Activated CD4-positive, CD25-positive, alpha-beta regulatory T cell treated with anti-CD3 and anti-CD28 coated beads, Interleukin-2, amount 50 U/mL, for 16 hours (primary cell): Measurements from ENCODE around the gene GBE1.

Experiments
- DNase-seq: peaks from one replicate; pipeline ENCODE4 v3.0.0-alpha.2; 2020; ENCODE audit warnings: low read depth, low spot score

Gene GBE1

DNA sequence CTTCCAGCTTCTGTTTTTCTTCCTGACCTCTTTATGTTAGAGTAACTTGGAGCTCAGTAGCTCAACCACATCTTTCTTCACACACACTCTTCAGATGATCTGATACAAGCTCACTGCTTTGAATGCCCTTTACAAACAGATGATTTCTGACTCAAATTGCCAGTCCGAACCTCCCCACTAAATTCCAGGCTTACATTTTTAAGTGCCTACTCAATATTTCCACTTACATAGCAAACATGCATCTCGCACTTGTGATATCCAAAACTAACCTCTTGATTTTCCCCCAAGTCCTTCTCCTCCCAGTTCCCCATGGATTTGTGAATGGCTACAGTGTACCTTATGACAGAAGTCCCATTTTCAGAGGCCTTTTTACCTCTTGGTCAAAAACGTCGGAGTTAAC lies 139.1 kb downstream of the GBE1 start:
- no peak for DNase-seq

DNA sequence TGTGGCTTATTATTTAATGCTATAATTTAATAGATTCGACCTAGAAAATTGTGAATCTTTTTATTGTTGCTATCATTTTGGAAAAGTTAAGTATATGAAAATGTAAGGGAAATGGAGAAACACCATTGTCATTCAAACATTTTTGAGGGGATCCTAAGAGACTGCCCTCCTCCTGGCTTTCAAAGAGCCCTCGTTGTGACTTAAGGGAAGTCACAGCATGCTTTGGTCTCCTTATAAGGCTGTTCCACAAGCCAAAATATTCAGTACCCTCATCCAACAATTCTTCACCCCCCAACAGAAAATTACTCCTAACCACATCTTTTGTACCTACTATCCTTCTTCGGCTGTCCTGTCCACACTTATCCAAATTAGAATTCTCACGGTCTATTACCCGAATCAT lies 140.2 kb downstream of the GBE1 start:
- DNase-seq: no peak

DNA sequence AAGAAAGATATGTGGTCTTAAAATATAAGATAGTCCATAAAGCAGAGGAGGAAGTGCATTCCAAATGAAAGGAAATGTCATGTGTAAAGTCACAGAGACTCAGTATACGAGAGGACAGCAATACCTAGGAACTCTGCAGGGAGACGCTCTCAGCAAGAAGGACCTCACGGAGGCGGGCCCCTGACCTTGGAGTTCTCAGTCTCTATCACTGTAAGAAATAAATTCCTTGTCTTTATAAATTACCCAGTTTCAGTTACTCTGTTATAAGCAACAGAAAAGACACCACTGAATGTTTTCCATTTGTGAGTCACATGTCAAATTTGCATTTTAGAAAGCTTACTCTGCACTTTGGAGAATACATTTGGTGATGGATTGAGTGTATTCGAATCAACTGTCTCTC lies 140.6 kb downstream of the GBE1 start:
- no peak for DNase-seq

DNA sequence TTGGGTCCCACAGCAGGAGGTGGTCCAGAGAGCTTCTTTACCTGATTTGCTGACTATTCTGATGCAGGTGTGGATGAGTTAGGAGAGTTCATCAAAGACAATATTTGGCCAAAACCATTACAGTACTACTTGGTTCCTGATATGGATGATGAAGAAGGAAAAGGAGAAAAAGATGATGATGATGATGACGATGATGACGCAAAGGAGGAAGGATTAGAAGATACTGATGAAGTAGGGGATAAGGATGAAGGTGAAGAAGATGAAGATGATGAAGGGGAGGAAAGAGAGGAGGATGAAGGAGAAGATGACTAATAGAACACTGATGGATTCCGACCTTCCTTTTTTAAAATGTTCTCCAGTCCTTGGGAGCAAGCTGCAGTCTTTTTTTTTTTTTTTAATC lies 148.7 kb downstream of the GBE1 start:
- no peak for DNase-seq

DNA sequence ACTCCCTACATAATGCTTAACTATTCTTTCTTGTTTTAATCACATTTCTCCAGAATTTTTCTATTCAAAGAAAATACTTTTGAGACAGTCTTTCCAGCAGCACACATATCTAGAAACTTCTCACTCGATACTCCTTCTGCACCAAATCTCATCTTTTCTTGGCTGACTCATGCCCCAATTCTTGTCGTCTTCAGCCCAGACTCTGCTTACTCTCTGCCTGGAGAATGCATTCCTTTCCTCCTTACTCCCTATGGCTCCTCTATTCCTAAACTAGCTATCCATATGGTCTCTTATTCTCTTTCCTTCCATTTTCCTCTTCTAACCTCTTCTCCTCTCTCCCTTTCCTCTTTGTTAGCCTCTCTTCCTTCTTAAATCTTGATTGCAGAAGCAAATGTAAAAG lies 158.7 kb downstream of the GBE1 start:
- DNase-seq: no peak

DNA sequence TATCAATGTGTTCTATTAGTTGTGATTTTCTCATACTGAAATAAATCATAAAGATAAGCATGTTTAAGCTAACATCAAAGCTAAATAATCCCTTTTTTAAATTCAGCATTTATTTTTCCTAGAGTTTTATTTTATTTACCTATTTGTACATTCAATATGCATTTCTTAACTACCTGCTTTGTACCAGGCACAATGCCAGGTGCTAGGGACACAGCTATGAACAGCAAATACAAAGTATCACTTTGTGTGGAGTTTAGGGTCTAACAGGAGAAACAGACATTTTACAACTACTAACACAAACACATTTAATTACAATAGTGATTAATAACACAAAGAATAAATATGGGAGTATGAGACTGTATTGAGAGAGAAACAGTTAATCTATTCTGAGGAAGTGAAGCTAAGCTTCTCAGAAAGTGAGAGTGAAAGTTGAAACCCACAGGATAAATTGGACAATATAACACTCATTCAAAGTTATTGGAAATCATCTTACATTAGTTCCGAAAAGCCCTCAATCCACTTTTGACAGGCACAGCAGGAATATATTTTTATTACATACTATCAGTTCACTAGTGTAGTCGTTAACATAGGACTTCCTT lies 159.6 kb downstream of the GBE1 start:
- no peak for DNase-seq

DNA sequence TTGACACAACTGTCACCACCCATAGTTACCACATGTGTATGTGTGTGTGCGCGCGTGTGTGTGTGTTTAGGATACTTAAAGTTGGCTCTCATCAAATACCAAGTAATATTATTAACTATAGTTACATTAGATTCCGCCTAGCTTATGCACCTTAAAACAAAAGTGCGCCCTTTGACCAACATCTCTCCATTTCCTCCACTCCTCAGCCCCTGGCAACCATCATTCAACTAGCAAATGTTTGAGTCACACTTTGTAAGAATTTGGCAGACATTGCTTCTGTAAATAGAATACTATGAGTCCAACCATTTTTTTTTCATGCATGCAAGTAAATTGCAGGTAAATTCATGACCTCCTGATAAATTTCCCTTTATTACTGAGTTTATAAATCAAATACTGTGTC lies 169.3 kb downstream of the GBE1 start:
- DNase-seq: no peak

DNA sequence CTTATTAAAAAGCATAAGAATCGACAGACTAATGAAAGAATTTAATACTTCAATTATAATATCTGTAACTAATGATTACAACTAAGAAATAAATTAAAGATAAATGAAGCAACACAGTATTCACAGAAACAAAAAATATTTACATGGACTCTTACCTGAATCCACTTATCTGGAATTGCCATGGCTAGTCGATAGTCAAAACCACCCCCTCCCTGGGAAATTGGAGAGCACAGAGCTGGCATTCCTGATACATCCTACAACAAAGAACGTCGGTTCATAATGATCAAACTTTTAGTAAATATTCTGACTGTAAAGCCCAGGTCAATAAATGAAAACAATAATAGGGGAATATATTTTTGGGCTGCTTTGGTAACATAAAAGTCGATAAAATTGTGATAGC lies 175.5 kb downstream of the GBE1 start:
- DNase-seq: no peak

DNA sequence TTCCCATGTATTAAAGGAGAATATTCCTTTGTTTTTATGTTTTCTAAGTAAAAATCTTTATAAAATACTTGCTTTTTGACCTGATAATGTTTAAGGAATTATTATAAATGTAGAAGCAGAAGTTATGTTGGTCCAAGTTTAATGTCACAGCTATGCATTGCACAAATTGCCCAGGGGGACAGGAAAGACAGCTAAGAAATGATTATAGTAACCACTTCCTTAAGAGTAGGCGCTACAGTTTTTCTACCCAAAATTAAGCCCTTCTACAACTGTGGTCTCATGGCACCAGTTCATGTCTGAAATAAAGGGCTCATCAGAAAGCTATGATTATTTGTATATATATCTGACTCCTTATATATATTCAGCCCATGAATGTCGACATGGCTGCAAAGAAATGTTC lies 176.4 kb downstream of the GBE1 start:
- DNase-seq: no peak

DNA sequence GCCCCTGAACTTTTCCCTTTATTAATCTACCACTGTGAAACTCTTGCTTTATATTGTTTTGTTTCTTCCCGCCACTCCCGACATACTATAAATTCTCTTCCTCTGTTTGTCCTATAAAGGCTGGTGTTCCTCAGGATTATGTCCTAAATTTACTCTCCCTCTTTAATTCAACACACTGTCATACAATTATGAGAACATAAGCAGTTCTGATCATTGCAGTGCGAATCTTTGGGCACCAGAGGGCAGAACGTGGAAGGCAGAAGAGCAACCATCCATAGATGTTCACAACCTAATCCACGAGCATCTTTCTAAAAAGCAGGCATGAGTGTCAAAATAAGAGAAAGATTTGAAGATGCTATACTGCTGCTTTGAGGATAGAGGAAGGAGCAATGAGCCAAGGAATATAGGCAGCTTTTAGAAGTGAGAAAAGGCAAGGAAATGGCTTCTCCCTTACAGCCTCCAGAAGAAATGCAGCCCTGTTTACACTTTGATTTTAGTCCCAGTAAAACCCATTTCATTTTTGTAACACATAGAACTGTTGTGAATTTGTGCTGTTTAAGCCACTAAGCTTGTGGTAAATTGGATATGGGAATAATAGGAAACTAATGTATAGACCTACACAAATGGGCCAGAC lies 179.4 kb downstream of the GBE1 start:
- DNase-seq: no peak

DNA sequence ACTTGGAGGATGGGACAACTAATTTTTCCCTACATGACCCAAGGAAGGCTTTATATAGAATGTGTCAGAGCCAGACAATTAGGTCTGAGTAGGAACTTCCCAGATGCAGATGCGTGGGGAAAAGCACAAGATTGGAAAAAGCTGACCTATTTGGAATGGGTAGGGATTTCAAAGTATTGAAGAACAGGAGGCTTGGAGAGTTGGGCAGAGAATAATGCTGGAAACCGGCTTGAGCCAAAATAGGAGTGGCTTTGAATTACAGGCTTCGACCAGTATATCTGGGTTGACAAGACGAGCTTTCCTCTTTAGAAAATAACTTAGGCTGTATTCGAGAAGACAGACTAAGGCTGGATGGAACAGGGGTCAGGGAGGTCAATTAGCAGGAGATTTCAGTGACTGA lies 181.1 kb downstream of the GBE1 start:
- no peak for DNase-seq

DNA sequence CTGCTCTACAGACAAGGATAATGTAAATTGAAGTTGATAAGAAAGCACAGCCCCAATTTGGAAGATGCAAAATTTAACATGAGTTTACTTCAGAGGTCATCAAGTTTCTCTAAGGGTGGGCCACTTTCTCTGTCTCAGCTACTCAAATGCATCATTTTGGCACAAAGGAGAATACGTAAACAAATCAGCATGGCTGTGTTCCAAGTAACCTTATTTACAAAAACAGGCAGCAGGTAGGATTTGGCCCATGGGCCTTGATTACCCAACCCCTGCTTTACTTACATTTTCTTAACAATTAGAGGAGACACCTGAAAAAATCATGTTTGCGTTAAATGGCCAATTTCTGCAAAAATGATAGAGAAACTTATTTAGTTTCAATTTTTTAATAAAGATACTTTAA lies 181.7 kb downstream of the GBE1 start:
- no peak for DNase-seq

DNA sequence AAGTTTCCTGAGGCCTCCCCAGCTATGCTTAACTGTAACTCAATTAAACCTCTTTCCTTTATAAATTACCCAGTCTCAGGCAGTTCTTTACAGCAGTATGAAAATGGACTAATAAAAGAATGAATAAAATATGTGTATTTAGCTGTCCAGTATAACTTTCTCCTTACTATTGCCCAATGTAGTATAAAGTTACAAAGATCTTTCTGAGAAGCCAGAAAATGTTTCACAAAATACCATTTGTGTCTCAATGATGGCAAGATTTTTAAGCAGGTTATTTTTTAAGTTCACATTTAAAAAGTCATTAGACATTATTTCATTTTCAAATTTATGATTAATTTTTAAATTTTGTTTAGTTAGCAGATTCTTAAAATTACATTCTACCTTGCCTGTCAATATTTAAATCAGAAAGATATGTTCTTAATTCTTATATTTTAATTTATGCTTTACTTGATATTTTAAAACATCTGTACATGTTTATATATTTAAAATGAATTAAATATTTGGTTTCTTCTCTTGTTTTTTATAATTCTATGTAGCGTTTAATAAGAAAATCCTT lies 189.2 kb downstream of the GBE1 start:
- DNase-seq: no peak

DNA sequence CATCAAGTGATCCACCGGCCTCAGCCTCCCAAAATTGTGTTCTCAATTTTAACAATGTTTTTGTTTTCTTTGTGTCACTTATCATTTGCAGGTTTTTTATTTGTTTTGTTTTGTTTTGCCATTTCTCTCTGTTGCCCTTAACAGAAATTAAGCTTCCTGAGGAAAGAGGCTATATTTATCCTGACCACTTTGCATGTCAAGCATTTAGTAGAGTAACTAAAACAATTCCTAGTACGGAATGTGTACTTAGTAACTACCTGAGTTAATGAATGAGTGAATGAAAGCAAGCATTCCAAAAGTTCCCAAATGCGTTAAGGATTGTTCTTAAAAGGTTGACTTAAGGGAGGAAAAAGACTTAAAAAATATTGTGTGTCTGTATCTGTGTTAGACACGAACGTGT lies 193.1 kb downstream of the GBE1 start:
- no peak for DNase-seq

DNA sequence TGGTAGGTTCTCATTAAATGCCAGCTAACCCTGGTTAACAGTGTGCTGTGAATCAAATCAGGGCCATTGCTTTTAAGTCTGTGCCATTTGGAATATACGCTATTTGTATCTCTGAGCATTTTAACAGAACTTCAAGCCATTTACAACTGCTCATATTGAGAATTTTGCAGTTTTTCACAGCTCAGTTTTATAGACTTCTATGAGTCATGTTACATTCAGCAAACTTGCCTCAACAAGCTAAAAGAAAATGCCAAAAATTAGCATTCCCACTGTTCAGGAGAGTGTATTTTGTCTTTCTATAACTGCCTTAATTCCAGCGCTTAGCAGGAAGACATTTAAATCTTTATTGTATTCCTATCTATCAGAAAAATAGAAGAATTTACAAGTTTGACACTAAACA lies 196.4 kb downstream of the GBE1 start:
- DNase-seq: no peak

DNA sequence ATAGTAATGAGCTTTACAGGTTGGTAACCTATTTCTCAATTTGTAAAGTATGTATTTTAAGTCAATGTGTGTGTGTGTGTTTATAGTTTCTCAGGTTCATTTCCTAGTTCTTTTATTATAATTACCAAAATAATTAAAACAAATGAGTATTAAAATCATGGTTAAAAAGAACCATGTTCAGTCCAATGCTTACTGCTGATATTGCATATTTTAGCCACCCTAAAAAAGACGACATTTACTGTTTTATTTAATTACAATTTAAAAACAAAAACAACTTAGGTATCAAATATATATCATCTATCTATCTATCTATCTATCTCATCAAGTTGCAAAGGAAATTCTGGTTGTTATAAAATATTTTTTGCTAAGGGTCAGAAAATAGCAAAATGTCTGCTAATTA lies 203.3 kb downstream of the GBE1 start:
- no peak for DNase-seq

DNA sequence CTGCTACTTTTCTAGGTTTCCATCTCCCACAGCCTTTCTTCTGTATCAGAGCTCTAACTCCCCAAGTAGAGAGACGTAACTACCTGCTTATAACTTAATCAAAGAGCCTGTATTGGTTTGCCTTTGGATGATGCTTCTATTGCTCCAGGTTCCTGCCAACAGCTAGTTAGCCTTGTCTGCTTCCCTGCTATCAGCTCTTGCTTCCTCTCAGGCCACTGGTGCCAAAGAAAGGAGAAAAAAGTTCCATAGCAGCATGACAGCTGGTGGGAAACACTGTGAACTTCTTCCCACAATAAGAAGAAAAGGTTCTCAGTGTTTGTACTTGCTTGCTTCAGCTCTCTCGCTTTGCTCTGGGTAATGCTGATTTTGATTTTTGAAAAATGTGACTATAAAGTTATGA lies 206.6 kb downstream of the GBE1 start:
- DNase-seq: no peak

DNA sequence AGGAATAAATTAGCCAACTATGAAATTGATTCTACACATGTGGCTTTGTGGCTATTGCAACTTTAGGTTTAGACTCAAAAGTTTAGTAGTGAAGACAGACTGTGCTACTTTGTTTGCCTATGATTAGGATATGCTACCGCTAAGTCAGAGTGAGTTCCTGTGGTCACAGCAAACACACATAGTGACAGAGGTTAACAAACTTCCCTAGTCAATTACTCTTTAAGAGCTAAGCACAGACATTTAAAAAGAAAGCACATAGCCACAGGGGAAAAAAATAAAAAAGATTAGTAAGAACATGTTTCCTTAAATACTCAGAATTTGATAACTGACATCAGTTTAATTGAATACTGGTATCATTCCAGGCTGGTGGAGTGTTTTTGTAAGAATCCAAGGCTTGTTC lies 207.1 kb downstream of the GBE1 start:
- no peak for DNase-seq

DNA sequence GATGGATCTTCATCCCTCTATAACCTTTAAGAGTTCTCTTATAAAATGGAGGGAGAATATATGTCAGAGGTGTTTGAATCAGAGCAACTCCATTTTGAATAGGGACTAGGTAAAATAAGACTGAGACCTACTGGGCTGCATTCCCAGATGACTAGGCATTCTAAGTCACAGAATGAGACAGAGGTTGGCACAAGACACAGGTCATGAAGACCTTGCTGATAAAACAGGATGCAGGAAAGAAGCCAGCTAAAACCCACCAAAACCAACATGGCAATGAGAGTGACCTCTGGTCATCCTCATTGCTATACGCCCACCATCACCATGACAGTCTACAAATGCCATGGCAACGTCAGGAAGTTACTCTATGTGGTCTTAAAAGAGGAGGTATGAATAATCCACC lies 211.0 kb downstream of the GBE1 start:
- DNase-seq: no peak

DNA sequence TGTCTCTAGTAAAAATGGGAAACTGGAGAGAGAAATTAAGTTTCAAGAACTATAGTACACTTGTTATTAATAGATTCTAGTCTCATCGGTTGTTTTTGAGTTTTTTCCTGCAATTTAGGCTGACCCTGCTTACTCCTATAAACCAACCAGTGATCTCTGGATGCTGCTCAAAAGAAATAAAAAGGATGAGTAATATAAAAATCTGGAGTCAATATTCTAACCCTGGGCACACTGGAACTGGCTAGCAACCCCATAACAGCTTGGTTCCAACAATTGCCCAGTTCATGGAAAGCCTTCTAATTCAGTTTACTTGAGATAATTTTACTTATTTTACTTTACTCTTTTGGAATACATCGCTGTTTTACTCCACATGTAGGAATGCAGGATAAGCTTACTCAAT lies 211.6 kb downstream of the GBE1 start:
- no peak for DNase-seq

DNA sequence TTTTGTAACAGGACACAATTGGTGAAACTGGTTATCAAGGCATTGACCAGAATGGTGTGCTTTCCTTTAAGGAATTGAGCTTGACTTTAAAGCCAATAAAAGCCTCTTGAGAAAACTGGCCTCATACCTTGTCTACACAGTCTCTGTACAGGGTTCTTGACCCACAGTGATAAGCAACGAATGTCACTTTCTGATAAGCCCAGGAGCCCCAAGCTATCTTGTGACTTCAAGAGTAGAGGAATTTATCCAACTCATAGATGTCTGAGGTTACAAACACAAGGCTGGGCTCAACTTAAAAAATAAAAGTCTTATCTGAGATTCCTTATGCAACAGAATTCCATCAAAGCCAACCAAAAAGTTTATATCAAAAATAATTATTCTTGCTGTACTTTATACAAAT lies 212.1 kb downstream of the GBE1 start:
- no peak for DNase-seq

DNA sequence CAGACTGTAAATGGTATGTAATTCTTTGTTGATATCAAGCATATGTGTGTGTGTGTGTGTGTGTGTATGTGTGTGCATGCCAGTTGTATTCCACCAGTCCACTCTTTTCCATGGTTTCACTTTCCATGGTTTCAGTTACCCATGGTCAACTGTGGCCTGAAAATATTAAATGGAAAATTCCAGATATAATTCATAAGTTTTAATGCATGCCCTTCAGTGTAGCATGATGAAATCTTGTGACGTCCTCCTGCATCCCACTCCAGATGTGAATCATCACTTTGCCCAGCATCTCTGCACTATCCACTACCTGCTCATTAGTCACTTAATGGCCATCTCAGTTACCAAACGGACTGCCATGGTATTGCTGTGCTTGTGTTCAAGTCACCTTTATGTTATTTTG lies 215.9 kb downstream of the GBE1 start:
- DNase-seq: no peak

DNA sequence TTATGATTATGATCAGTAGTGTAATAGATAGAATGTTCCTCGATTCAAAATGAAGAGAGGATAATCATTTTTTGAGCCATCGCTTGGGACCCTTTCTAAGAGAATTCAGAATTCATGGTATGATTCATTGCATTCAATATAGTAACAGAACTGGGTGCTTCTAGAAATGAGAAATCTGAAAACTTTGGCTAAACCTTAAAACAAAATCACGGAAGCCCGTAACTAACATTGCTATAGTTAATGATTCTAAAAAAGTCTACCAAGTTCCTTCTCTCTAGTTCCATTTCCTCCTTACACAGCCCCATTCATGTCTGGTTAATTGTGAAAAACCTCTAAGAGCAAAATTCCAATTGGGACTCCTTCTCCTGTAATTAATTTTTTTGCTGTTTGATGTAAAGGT lies 217.1 kb downstream of the GBE1 start:
- DNase-seq: no peak

DNA sequence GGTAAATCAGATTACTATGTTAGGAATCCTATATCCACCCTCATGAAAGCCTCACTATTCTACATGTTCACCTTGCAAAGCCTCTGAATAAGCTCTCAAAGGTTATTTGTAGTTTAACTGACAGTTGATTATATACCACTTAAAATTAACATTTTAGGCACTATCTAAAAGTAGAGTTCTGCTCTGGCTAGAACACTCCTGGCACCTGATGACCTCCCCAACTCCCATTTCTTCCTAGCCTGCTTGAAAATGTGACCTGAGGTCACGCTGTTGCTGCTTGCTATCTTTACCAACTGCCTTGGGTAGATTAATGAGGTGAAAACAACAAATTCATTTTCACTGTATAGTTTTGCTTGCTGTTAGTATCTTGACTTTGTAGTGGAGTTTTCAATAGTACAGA lies 220.7 kb downstream of the GBE1 start:
- no peak for DNase-seq
